ENCODE measurements around the gene STAG1. TPM values are rescaled to one million over a fixed set of nuclear protein-coding genes. Genes with fewer than 3 reads are reported as not detected.

The STAG1 gene
- total and polyA plus RNA-seq, 9 of the 15 experiments (the other 6 are each of a cell fraction or from before 2014, with no cell fraction given) = 2.7 to 17.7 (median 8.8) TPM

DNA sequence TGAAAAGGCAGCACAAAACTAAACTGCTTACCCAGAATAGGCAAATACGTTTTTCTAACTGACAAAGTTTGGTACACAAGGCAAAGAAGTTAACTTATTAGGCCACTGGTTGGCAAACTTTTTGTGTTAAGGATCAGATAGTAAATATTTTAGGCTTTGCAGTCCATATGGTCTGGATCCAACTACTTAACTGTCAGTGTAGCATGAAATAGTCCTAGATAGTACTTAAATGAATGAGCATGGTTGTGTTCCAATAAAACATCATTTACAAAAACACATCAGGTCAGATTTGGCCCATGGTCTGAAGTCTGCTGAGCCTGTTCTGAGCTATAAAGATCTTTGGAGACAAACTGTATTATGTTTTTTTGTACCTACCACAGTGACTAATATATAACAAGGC, 365.1 kb downstream of the STAG1 start:
- no peak for TF ChIP-seq DIDO1 (tag; IDR thresholded peaks at IDR 0.05; ENCODE audit: low read depth)
- TF ChIP-seq FIP1L1 (IDR thresholded peaks at IDR 0.05; ENCODE audit: low read depth, low read length, poor library complexity, severe bottlenecking) = no peak
- no peak for TF ChIP-seq ZFP30 (CRISPR knock-in tag; IDR thresholded peaks at IDR 0.05; ENCODE audit: borderline replicate concordance)
- no peak for TF ChIP-seq KAT2B (IDR thresholded peaks at IDR 0.05; ENCODE audit: low read depth, low read length)
- no peak for TF ChIP-seq ZNF24 (IDR thresholded peaks at IDR 0.05)
- TF ChIP-seq HOMEZ (CRISPR knock-in tag; IDR thresholded peaks at IDR 0.05) = no peak
- TF ChIP-seq DPF2 (IDR thresholded peaks at IDR 0.05) = no peak
- TF ChIP-seq HMGN3 (IDR thresholded peaks at IDR 0.05; ENCODE audit: borderline replicate concordance, extremely low read depth, insufficient read length, low read depth, low read length) = no peak
- TF ChIP-seq, protein P1, sequence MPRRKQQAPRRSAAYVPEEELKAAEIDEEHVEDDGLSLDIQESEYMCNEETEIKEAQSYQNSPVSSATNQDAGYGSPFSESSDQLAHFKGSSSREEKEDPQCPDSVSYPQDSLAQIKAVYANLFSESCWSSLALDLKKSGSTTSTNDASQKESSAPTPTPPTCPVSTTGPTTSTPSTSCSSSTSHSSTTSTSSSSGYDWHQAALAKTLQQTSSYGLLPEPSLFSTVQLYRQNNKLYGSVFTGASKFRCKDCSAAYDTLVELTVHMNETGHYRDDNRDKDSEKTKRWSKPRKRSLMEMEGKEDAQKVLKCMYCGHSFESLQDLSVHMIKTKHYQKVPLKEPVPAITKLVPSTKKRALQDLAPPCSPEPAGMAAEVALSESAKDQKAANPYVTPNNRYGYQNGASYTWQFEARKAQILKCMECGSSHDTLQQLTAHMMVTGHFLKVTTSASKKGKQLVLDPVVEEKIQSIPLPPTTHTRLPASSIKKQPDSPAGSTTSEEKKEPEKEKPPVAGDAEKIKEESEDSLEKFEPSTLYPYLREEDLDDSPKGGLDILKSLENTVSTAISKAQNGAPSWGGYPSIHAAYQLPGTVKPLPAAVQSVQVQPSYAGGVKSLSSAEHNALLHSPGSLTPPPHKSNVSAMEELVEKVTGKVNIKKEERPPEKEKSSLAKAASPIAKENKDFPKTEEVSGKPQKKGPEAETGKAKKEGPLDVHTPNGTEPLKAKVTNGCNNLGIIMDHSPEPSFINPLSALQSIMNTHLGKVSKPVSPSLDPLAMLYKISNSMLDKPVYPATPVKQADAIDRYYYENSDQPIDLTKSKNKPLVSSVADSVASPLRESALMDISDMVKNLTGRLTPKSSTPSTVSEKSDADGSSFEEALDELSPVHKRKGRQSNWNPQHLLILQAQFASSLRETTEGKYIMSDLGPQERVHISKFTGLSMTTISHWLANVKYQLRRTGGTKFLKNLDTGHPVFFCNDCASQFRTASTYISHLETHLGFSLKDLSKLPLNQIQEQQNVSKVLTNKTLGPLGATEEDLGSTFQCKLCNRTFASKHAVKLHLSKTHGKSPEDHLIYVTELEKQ (CRISPR knock-in tag; IDR thresholded peaks at IDR 0.05) = no peak
- TF ChIP-seq BRD4 (IDR thresholded peaks at IDR 0.05) = no peak
- no peak for DNase-seq (ENCODE audit: extremely low read depth in 1 of 4, low spot score in 3 of 4)
- CTCF ChIA-PET (ENCODE audit: low intra/inter-chr PET ratio) = no interaction called here
- Histone ChIP-seq H3K9me1 (ENCODE audit: control insufficient read depth, insufficient read depth, low read length) (no peaks in the 10 kb centered on the region), H3K4me3 (no peak overlapping the region), H3K36me3 (ENCODE audit: control insufficient read depth, insufficient read depth, low read length) (no peaks in the 10 kb centered on the region), H3K4me1 (replicated peaks in 1 of 2; ENCODE audit: control insufficient read depth in 2 of 2, insufficient read depth in 2 of 2, low read length in 2 of 2) (no peaks in the 10 kb centered on the region), H3K27me3 (ENCODE audit: control insufficient read depth in 2 of 2, insufficient read depth in 2 of 2, low read length in 2 of 2) (no peaks in the 10 kb centered on the region), H3K4me2 (ENCODE audit: insufficient read depth, low read length) (no peak overlapping the region), H3K9me3 (replicated peaks; ENCODE audit: control insufficient read depth, insufficient read depth, low read depth, low read length) (no peaks in the 10 kb centered on the region), H2AFZ (ENCODE audit: low read depth, low read length) (no peak overlapping the region), H3K79me2 (ENCODE audit: control insufficient read depth, insufficient read depth, low read length) (no peaks in the 10 kb centered on the region), H3K9ac (ENCODE audit: insufficient read depth in 1 of 2, low read depth in 2 of 2, low read length in 2 of 2) (no peak overlapping the region), H3K27ac (ENCODE audit: extremely low read depth, low read depth, low read length) (no peak overlapping the region), H4K20me1 (replicated peaks; ENCODE audit: control insufficient read depth, insufficient read depth, low read length) (no peaks in the 10 kb centered on the region)
- no peak for ATAC-seq
- POLR2A ChIA-PET = no interaction called here
- WGBS (ENCODE audit: insufficient coverage, low coverage, missing lambda C conversion rate) = 11% methylated on average over 1 of the region's 1 CpG
- intact Hi-C loops (cut with micrococcal nuclease) = loop anchor here (5.0 kb wide), 1 partner anchor 310 kb away; no protein-coding TSS in a partner anchor
- FAIRE-seq = no peak
- BruUV-seq (replicated peaks) = no TSS peak
- in situ Hi-C loops (cut with MboI) = loop anchor here (25.0 kb wide), 1 partner anchor 625 kb away; no protein-coding TSS in a partner anchor

Data from K562 (cell line).